GM12878 (cell line): ENCODE measurements around the gene TPO. TPM values are rescaled to one million over a fixed set of nuclear protein-coding genes. Genes with fewer than 3 reads are reported as not detected.

Experiments
- ATAC-seq: fragments of 200-7000 bp; cut with Tn5 transposase; 3 replicates; pipeline ENCODE4 v1.9.1; 2020; ENCODE audit warnings: mild to moderate bottlenecking, moderate library complexity
- BruUV-seq: library from RNA; stranded (reverse); fragments of 400-500 nt; replicated peaks from 2 replicates; lab custom pipeline; 2021; lab: Mats Ljungman, UMichigan
- CTCF ChIA-PET: fragments of 300-600 bp; sonication (Branson Sonifier 250); formaldehyde crosslinking; extraction: SDS; loops from one replicate; lab custom pipeline; 2021; ENCODE audit warnings: inconsistent platforms; lab: Yijun Ruan, JAX
- POLR2A ChIA-PET: fragments of 350-600 bp; formaldehyde crosslinking; extraction: SDS; loops from one replicate; lab custom pipeline; 2021; ENCODE audit warnings: inconsistent platforms; lab: Charles Lee
- RAD21 ChIA-PET: fragments of 300-600 bp; sonication (Branson Sonifier 250); formaldehyde crosslinking; loops from one replicate; lab custom pipeline; 2023; ENCODE audit warnings: antibody characterized with exemption; ENCODE audit not compliant: unreplicated experiment; lab: Charles Lee
- SMC1A ChIA-PET: fragments of 300-600 bp; sonication (Branson Sonifier 250); formaldehyde crosslinking; loops from one replicate; lab custom pipeline; 2023; ENCODE audit not compliant: unreplicated experiment, uncharacterized antibody; lab: Charles Lee
- DNase-seq: peaks from one replicate; pipeline ENCODE4 v3.0.0-alpha.2; 2011; ENCODE audit warnings: low read depth, low spot score
- FAIRE-seq: peaks from 3 replicates; lab custom pipeline; 2011; peaks lifted over from hg19 to GRCh38; lab: Jason Lieb, UNC
- H2AFZ ChIP-seq: 2 replicates; pipeline ENCODE4 v1.6.0; 2011; ENCODE audit warnings: low read depth, low read length, control low read depth; ENCODE audit not compliant: control insufficient read depth
- H3K27ac ChIP-seq: 2 replicates; pipeline ENCODE4 v1.5.1; 2011; ENCODE audit warnings: control low read depth; ENCODE audit not compliant: control insufficient read depth, insufficient read depth
- H3K27me3 ChIP-seq, 2 experiments: replicated peaks in 1 of 2; 2 replicates each; pipeline versions ENCODE4 v1.6.0 to v1.6.1; 2011; ENCODE audit warnings: low read length in 1 of 2; ENCODE audit not compliant: control insufficient read depth in 2 of 2, insufficient read depth in 2 of 2
- H3K36me3 ChIP-seq, 2 experiments: 2 replicates each; pipeline ENCODE4 v1.5.1; 2011; ENCODE audit warnings: low read length in 1 of 2; ENCODE audit not compliant: control insufficient read depth in 2 of 2, insufficient read depth in 2 of 2
- H3K4me1 ChIP-seq: 2 replicates; pipeline ENCODE4 v1.6.1; 2011; ENCODE audit warnings: mild to moderate bottlenecking, low read length, moderate library complexity, mixed read lengths; ENCODE audit not compliant: control insufficient read depth, insufficient read depth
- H3K4me2 ChIP-seq: 2 replicates; pipeline ENCODE4 v1.6.0; 2011; ENCODE audit warnings: control low read depth; ENCODE audit not compliant: control insufficient read depth, insufficient read depth
- H3K4me3 ChIP-seq: fragments of 200-600 bp; sonication (generic); 2 replicates; pipeline ENCODE4 v1.5.1; 2016
- H3K79me2 ChIP-seq: 2 replicates; pipeline ENCODE4 v1.6.0; 2011; ENCODE audit warnings: low read length; ENCODE audit not compliant: control insufficient read depth, insufficient read depth
- H3K9ac ChIP-seq: 2 replicates; pipeline ENCODE4 v1.8.0; 2011; ENCODE audit warnings: low read length, control low read depth, mixed read lengths; ENCODE audit not compliant: control insufficient read depth, insufficient read depth
- H3K9me3 ChIP-seq: replicated peaks from 3 replicates; pipeline ENCODE4 v1.5.1; 2011; ENCODE audit warnings: mild to moderate bottlenecking, low read length; ENCODE audit not compliant: control insufficient read depth, insufficient read depth
- H4K20me1 ChIP-seq: 2 replicates; pipeline ENCODE4 v1.6.0; 2011; ENCODE audit not compliant: control insufficient read depth, insufficient read depth
- ATF7 ChIP-seq: fragments of 450-650 bp; IDR thresholded peaks from 2 replicates; pipeline ENCODE4 v1.6.1; 2016; ENCODE audit warnings: low read depth, mild to moderate bottlenecking
- E4F1 ChIP-seq: fragments of 450-650 bp; IDR thresholded peaks from 2 replicates; pipeline ENCODE4 v1.6.1; 2018; ENCODE audit warnings: borderline replicate concordance, mild to moderate bottlenecking; ENCODE audit not compliant: partially characterized antibody
- PBX3 ChIP-seq: IDR thresholded peaks from 2 replicates; pipeline ENCODE4 v1.6.1; 2011; ENCODE audit warnings: mild to moderate bottlenecking, low read depth, low read length, moderate library complexity; ENCODE audit not compliant: insufficient replicate concordance
- REST ChIP-seq: IDR thresholded peaks from 2 replicates; pipeline ENCODE4 v1.6.1; 2012; ENCODE audit warnings: mild to moderate bottlenecking, low read depth, low read length
- SMC3 ChIP-seq: IDR thresholded peaks from 2 replicates; pipeline ENCODE4 v1.6.1; 2011; ENCODE audit warnings: low read length, improper control_type of control experiment, borderline replicate concordance
- ZZZ3 ChIP-seq: IDR thresholded peaks from 2 replicates; pipeline ENCODE4 v1.6.1; 2011; ENCODE audit warnings: low read depth; ENCODE audit not compliant: control insufficient read depth, insufficient read length
- WGBS: methylation state at CpG from one replicate; pipeline ENCODE4 v1.1.6; 2016; ENCODE audit warnings: low lambda C conversion rate; ENCODE audit not compliant: insufficient replicate concordance, insufficient coverage; ENCODE audit errors: missing lambda C conversion rate; 5-methylcytosine and 5-hydroxymethylcytosine counted together
- in situ Hi-C: fragments of 300-500 bp; cut with MboI; formaldehyde crosslinking; loops from 9 replicates; pipeline ENCODE4 v1.14.3; 2018; ENCODE audit warnings: mixed read lengths
- intact Hi-C: fragments of 100-400 bp; cut with micrococcal nuclease; formaldehyde crosslinking; loops from one replicate; pipeline ENCODE4 v1.14.2; 2022; ENCODE audit not compliant: unreplicated experiment
- polyA plus RNA-seq, 11 experiments: library from polyadenylated mRNA; depleted of rRNA in 4 of 11; unstranded in 6 of 11; stranded (reverse) in 5 of 11; fragments of >200 nt; fragmentation: Nextera tagmentation in 4 of 11; fragmentation: Illumina TruSeq in 1 of 11; extraction: Ambion mirVana in 4 of 11; extraction: Trizol in 1 of 11; gene quantifications; 1 replicate in 1 of 11; 2 replicates in 10 of 11; pipeline versions ENCODE4 v1.2.1 to v1.2.3, GENCODE V29; 2011 to 2016; ENCODE audit warnings: inconsistent platforms in 2 of 11, missing spikeins in 2 of 11, low read depth in 1 of 11
- total RNA-seq, 4 experiments: library from RNA; depleted of rRNA in 3 of 4; stranded (reverse); fragments of >200 nt in 3 of 4; fragmentation: Illumina TruSeq in 1 of 4; extraction: Trizol in 1 of 4; gene quantifications; 2 replicates each; pipeline versions ENCODE4 v1.2.1 to v1.2.3, GENCODE V29; 2013 to 2021

TPO gene
- total and polyA plus RNA-seq, 10 of the 15 experiments (the other 5 are each of a cell fraction or from before 2014, with no cell fraction given): 0.07 to 0.11 TPM; not detected in 8

GRCh38 chr2:1543776-1544477 is 130.7 kb downstream of the TPO start:
- Histone ChIP-seq H3K4me2 (no peak overlapping the region), H2AFZ (no peak overlapping the region), H3K27me3 (no peaks in the 10 kb centered on the region; a peak in 2 of 4 replicates), H3K4me1 (no peaks in the 10 kb centered on the region), H3K9me3 (no peaks in the 10 kb centered on the region), H3K36me3 (no peaks in the 10 kb centered on the region), H3K79me2 (no peaks in the 10 kb centered on the region), H3K27ac (no peak overlapping the region), H3K4me3 (no peak overlapping the region), H3K9ac (no peak overlapping the region), H4K20me1 (no peaks in the 10 kb centered on the region)
- TF ChIP-seq ATF7: no peak
- no peak for TF ChIP-seq ZZZ3
- no peak for TF ChIP-seq SMC3
- no peak for TF ChIP-seq REST
- TF ChIP-seq E4F1: no peak
- TF ChIP-seq PBX3: no peak
- ATAC-seq (no peak), DNase-seq (no peak), FAIRE-seq (no peak)
- in situ Hi-C loops: loop anchor here (10.0 kb wide), 1 partner anchor 689 kb away; no protein-coding TSS in a partner anchor
- ChIA-PET CTCF (interaction anchor here (1.5 kb wide), 1 partner anchor 829 kb away, joined by 5 read pairs; no protein-coding TSS in a partner anchor), SMC1A (no interaction called here), RAD21 (no interaction called here), POLR2A (no interaction called here)
- BruUV-seq: no TSS peak
- intact Hi-C loops: loop anchor here (10.0 kb wide), 1 partner anchor 909 kb away; no protein-coding TSS in a partner anchor
- WGBS: 43% methylated on average over 13 of the region's 14 CpGs
